ENCODE data around the gene KCNH4.
A peak's percentile ranks its signal among the peaks of the same experiment; 100 is the strongest.

The KCNH4 gene

GRCh38 chr17:42169351-42169750, 11.6 kb downstream of the KCNH4 start:
- ChIA-PET POLR2A (no interaction called here), CTCF (no interaction called here)
- Histone ChIP-seq H3K27me3 (replicated peaks in 2 of 5; ENCODE audit: control insufficient read depth in 4 of 5, insufficient read depth in 5 of 5, low read length in 4 of 5) (no peaks in the 10 kb centered on the region), H3K4me1 (ENCODE audit: control extremely low read depth in 1 of 4, control insufficient read depth in 4 of 4, insufficient read depth in 4 of 4, low read length in 3 of 4) (peaks cover 0 to 2% (median 0%) of the 10 kb centered on the region in 4 experiments), H3K27ac (ENCODE audit: insufficient read depth in 1 of 2, low read depth in 1 of 2, low read length in 2 of 2, poor library complexity in 1 of 2, severe bottlenecking in 2 of 2) (no peak overlapping the region), H3K9me3 (ENCODE audit: control extremely low read depth in 1 of 5, control insufficient read depth in 4 of 5, insufficient read depth in 2 of 5, low read depth in 1 of 5, low read length in 4 of 5) (no peaks in the 10 kb centered on the region), H3K4me3 (ENCODE audit: control insufficient read depth in 1 of 7, extremely low read depth in 1 of 7, insufficient read depth in 4 of 7, low read depth in 2 of 7, low read length in 6 of 7) (no peak overlapping the region), H3K36me3 (ENCODE audit: control insufficient read depth in 4 of 4, insufficient read depth in 4 of 4, low read length in 3 of 4) (no peaks in the 10 kb centered on the region)
- 97% methylated on average over 29 of the region's 29 CpGs for WGBS (ENCODE audit: insufficient coverage)
- DNase-seq: no peak

GRCh38 chr17:42167807-42168206, 13.1 kb downstream of the KCNH4 start:
- WGBS (ENCODE audit: insufficient coverage): 93% methylated on average over 7 of the region's 8 CpGs
- no peaks in the 10 kb centered on the region for H3K9me3 ChIP-seq (ENCODE audit: control extremely low read depth in 1 of 5, control insufficient read depth in 4 of 5, insufficient read depth in 2 of 5, low read depth in 1 of 5, low read length in 4 of 5)
- POLR2A ChIA-PET: interaction anchor here (1.6 kb wide), 1 partner anchor 12 kb away, joined by 4 read pairs; no protein-coding TSS in a partner anchor
- peaks cover 0 to 2% (median 0%) of the 10 kb centered on the region in 4 experiments for H3K4me1 ChIP-seq (ENCODE audit: control extremely low read depth in 1 of 4, control insufficient read depth in 4 of 4, insufficient read depth in 4 of 4, low read length in 3 of 4)
- H3K36me3 ChIP-seq (ENCODE audit: control insufficient read depth in 4 of 4, insufficient read depth in 4 of 4, low read length in 3 of 4): no peaks in the 10 kb centered on the region
- H3K27ac ChIP-seq (ENCODE audit: insufficient read depth in 1 of 2, low read depth in 1 of 2, low read length in 2 of 2, poor library complexity in 1 of 2, severe bottlenecking in 2 of 2): no peak overlapping the region
- no peak for DNase-seq
- H3K27me3 ChIP-seq (replicated peaks in 2 of 5; ENCODE audit: control insufficient read depth in 4 of 5, insufficient read depth in 5 of 5, low read length in 4 of 5): no peaks in the 10 kb centered on the region
- no peak overlapping the region for H3K4me3 ChIP-seq (ENCODE audit: control insufficient read depth in 1 of 7, extremely low read depth in 1 of 7, insufficient read depth in 4 of 7, low read depth in 2 of 7, low read length in 6 of 7)
- CTCF ChIA-PET: interaction anchor here (1.9 kb wide), 1 partner anchor 23 kb away, joined by 4 read pairs; no protein-coding TSS in a partner anchor

DNA sequence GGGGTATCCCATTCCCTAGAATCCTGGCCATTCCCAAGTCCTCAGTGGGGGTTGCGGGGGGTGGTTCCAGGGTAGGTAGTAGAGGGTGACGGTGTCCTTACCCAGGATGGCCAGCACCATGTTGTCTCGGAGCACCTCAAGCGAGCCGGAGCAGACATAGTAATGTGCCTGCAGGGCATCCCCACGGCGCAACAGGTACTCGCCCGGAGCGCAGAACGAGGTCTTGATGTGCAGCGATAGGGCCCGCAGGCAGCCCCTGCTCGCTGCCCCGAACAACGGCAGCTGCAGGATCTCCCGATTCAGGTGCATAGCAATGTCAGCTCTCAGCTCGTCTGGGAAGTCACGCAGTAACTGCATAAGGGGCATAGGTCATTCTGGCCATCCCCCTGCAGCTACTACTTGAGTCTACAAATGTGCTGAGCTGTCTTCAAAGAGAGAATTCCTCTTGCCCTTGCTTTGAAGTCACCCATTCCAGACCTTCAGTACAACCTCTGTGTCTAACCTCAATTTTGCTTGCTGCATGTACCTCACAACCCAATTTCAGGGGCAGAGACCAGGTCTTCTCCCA, 14.7 kb downstream of the KCNH4 start:
- Histone ChIP-seq H3K36me3 (ENCODE audit: control insufficient read depth in 4 of 4, insufficient read depth in 4 of 4, low read length in 3 of 4) (no peaks in the 10 kb centered on the region), H3K27me3 (replicated peaks in 2 of 5; ENCODE audit: control insufficient read depth in 4 of 5, insufficient read depth in 5 of 5, low read length in 4 of 5) (no peaks in the 10 kb centered on the region), H3K4me1 (ENCODE audit: control extremely low read depth in 1 of 4, control insufficient read depth in 4 of 4, insufficient read depth in 4 of 4, low read length in 3 of 4) (no peaks in the 10 kb centered on the region), H3K4me3 (ENCODE audit: control insufficient read depth in 1 of 7, extremely low read depth in 1 of 7, insufficient read depth in 4 of 7, low read depth in 2 of 7, low read length in 6 of 7) (no peak overlapping the region), H3K27ac (ENCODE audit: insufficient read depth in 1 of 2, low read depth in 1 of 2, low read length in 2 of 2, poor library complexity in 1 of 2, severe bottlenecking in 2 of 2) (no peak overlapping the region), H3K9me3 (ENCODE audit: control extremely low read depth in 1 of 5, control insufficient read depth in 4 of 5, insufficient read depth in 2 of 5, low read depth in 1 of 5, low read length in 4 of 5) (no peaks in the 10 kb centered on the region)
- DNase-seq: no peak
- WGBS (ENCODE audit: insufficient coverage): 98% methylated on average over 18 of the region's 19 CpGs
- POLR2A ChIA-PET: no interaction called here
- CTCF ChIA-PET: interaction anchor here (0.7 to 1.9 kb wide), 4 partner anchors 9 to 24 kb away, joined by 3 to 4 read pairs (median 3); no protein-coding TSS in a partner anchor

- H3K27ac ChIP-seq (ENCODE audit: insufficient read depth in 1 of 2, low read depth in 1 of 2, low read length in 2 of 2, poor library complexity in 1 of 2, severe bottlenecking in 2 of 2): no peak overlapping the region
- CTCF ChIA-PET: interaction anchor here (0.7 to 1.5 kb wide), 3 partner anchors 8 to 22 kb away, joined by 3 read pairs; no protein-coding TSS in a partner anchor
- no peak for DNase-seq
- H3K4me3 ChIP-seq (ENCODE audit: control insufficient read depth in 1 of 7, extremely low read depth in 1 of 7, insufficient read depth in 4 of 7, low read depth in 2 of 7, low read length in 6 of 7): no peak overlapping the region
- no peaks in the 10 kb centered on the region for H3K4me1 ChIP-seq (ENCODE audit: control extremely low read depth in 1 of 4, control insufficient read depth in 4 of 4, insufficient read depth in 4 of 4, low read length in 3 of 4)
- no peaks in the 10 kb centered on the region for H3K36me3 ChIP-seq (ENCODE audit: control insufficient read depth in 4 of 4, insufficient read depth in 4 of 4, low read length in 3 of 4)
- no peaks in the 10 kb centered on the region for H3K27me3 ChIP-seq (replicated peaks in 2 of 5; ENCODE audit: control insufficient read depth in 4 of 5, insufficient read depth in 5 of 5, low read length in 4 of 5)
- WGBS (ENCODE audit: insufficient coverage): 100% methylated on average over 6 of the region's 6 CpGs
- POLR2A ChIA-PET: no interaction called here
- H3K9me3 ChIP-seq (ENCODE audit: control extremely low read depth in 1 of 5, control insufficient read depth in 4 of 5, insufficient read depth in 2 of 5, low read depth in 1 of 5, low read length in 4 of 5): no peaks in the 10 kb centered on the region
These were observed 15.2 kb downstream of the KCNH4 start for GRCh38 chr17:42165751-42166150.

- Histone ChIP-seq H3K27ac (ENCODE audit: insufficient read depth in 1 of 2, low read depth in 1 of 2, low read length in 2 of 2, poor library complexity in 1 of 2, severe bottlenecking in 2 of 2) (no peak overlapping the region), H3K4me1 (ENCODE audit: control extremely low read depth in 1 of 4, control insufficient read depth in 4 of 4, insufficient read depth in 4 of 4, low read length in 3 of 4) (no peaks in the 10 kb centered on the region), H3K4me3 (ENCODE audit: control insufficient read depth in 1 of 7, extremely low read depth in 1 of 7, insufficient read depth in 4 of 7, low read depth in 2 of 7, low read length in 6 of 7) (no peak overlapping the region), H3K9me3 (ENCODE audit: control extremely low read depth in 1 of 5, control insufficient read depth in 4 of 5, insufficient read depth in 2 of 5, low read depth in 1 of 5, low read length in 4 of 5) (no peaks in the 10 kb centered on the region), H3K27me3 (replicated peaks in 2 of 5; ENCODE audit: control insufficient read depth in 4 of 5, insufficient read depth in 5 of 5, low read length in 4 of 5) (no peaks in the 10 kb centered on the region), H3K36me3 (ENCODE audit: control insufficient read depth in 4 of 4, insufficient read depth in 4 of 4, low read length in 3 of 4) (no peaks in the 10 kb centered on the region)
- WGBS (ENCODE audit: insufficient coverage): 89% methylated on average over 15 of the region's 22 CpGs
- ChIA-PET POLR2A (no interaction called here), CTCF (interaction anchor here (0.8 to 2.0 kb wide), 5 partner anchors 16 to 41 kb away, joined by 3 to 16 read pairs (median 3); partner anchors contain the start of genes HSPB9 and KCNH4)
- DNase-seq: no peak
These were observed 17.1 kb downstream of the KCNH4 start for GRCh38 chr17:42163696-42164407.

- H3K4me1 ChIP-seq (ENCODE audit: control extremely low read depth in 1 of 4, control insufficient read depth in 4 of 4, insufficient read depth in 4 of 4, low read length in 3 of 4): no peaks in the 10 kb centered on the region
- no peak overlapping the region for H3K4me3 ChIP-seq (ENCODE audit: control insufficient read depth in 1 of 7, extremely low read depth in 1 of 7, insufficient read depth in 4 of 7, low read depth in 2 of 7, low read length in 6 of 7)
- H3K36me3 ChIP-seq (ENCODE audit: control insufficient read depth in 4 of 4, insufficient read depth in 4 of 4, low read length in 3 of 4): no peaks in the 10 kb centered on the region
- H3K27me3 ChIP-seq (replicated peaks in 2 of 5; ENCODE audit: control insufficient read depth in 4 of 5, insufficient read depth in 5 of 5, low read length in 4 of 5): no peaks in the 10 kb centered on the region
- H3K27ac ChIP-seq (ENCODE audit: insufficient read depth in 1 of 2, low read depth in 1 of 2, low read length in 2 of 2, poor library complexity in 1 of 2, severe bottlenecking in 2 of 2): no peak overlapping the region
- whole genome bisulfite sequencing (ENCODE audit: insufficient coverage): 78% methylated on average over 8 of the region's 8 CpGs
- CTCF ChIA-PET: interaction anchor here (0.8 to 2.0 kb wide), 5 partner anchors 17 to 41 kb away, joined by 3 to 16 read pairs (median 3); partner anchors contain the start of genes HSPB9 and KCNH4
- POLR2A ChIA-PET: no interaction called here
- peak in 2 of 3 donors; percentile 38 to 47 for DNase-seq
- H3K9me3 ChIP-seq (ENCODE audit: control extremely low read depth in 1 of 5, control insufficient read depth in 4 of 5, insufficient read depth in 2 of 5, low read depth in 1 of 5, low read length in 4 of 5): no peaks in the 10 kb centered on the region
These were observed 17.8 kb downstream of the KCNH4 start for GRCh38 chr17:42163113-42163512.

GRCh38 chr17:42160531-42160910, 20.4 kb downstream of the KCNH4 start:
- Histone ChIP-seq H3K27me3 (replicated peaks in 2 of 5; ENCODE audit: control insufficient read depth in 4 of 5, insufficient read depth in 5 of 5, low read length in 4 of 5) (no peaks in the 10 kb centered on the region), H3K4me1 (ENCODE audit: control extremely low read depth in 1 of 4, control insufficient read depth in 4 of 4, insufficient read depth in 4 of 4, low read length in 3 of 4) (peaks cover 0 to 3% (median 0%) of the 10 kb centered on the region in 4 experiments), H3K4me3 (ENCODE audit: control insufficient read depth in 1 of 7, extremely low read depth in 1 of 7, insufficient read depth in 4 of 7, low read depth in 2 of 7, low read length in 6 of 7) (no peak overlapping the region), H3K9me3 (ENCODE audit: control extremely low read depth in 1 of 5, control insufficient read depth in 4 of 5, insufficient read depth in 2 of 5, low read depth in 1 of 5, low read length in 4 of 5) (no peaks in the 10 kb centered on the region), H3K36me3 (ENCODE audit: control insufficient read depth in 4 of 4, insufficient read depth in 4 of 4, low read length in 3 of 4) (no peaks in the 10 kb centered on the region), H3K27ac (ENCODE audit: insufficient read depth in 1 of 2, low read depth in 1 of 2, low read length in 2 of 2, poor library complexity in 1 of 2, severe bottlenecking in 2 of 2) (no peak overlapping the region)
- no peak for DNase-seq
- ChIA-PET POLR2A (no interaction called here), CTCF (interaction anchor here (0.6 kb wide), 1 partner anchor 62 kb away, joined by 3 read pairs; no protein-coding TSS in a partner anchor)
- 100% methylated on average over 1 of the region's 7 CpGs for WGBS (ENCODE audit: insufficient coverage)

Measured in common myeloid progenitor, CD34-positive (primary cell).